Thoracic aorta (tissue), 2 donors: ENCODE results near the gene TK2. TPM values are rescaled to one million over a fixed set of nuclear protein-coding genes. Genes with fewer than 3 reads are reported as not detected.
"Not testable (repeated sequence)": the region's sequence is repeated elsewhere in the genome, so short reads cannot be mapped to it uniquely, and the experiment has no call there.

Source experiments
- ATAC-seq: fragments of 150-250 bp; one replicate; pipeline ENCODE4 v1.8.0; 2017; ENCODE audit warnings: low read depth; ENCODE audit not compliant: insufficient number of reproducible peaks, low FRiP score
- DNase-seq: peaks from one replicate; pipeline ENCODE4 v3.0.0-alpha.2; 2020; ENCODE audit warnings: low spot score
- H3K27ac ChIP-seq, 2 donors: fragments of 200-600 bp; sonication (generic); 1 replicate in 1 of 2; 2 replicates in 1 of 2; pipeline ENCODE4 v1.5.1; 2016; ENCODE audit warnings: mild to moderate bottlenecking in 2 of 2, moderate library complexity in 2 of 2
- H3K27me3 ChIP-seq: fragments of 200-600 bp; sonication (generic); replicated peaks from 2 replicates; pipeline ENCODE4 v1.6.0; 2016; ENCODE audit warnings: mild to moderate bottlenecking; ENCODE audit not compliant: insufficient read depth
- H3K36me3 ChIP-seq: fragments of 200-600 bp; sonication (generic); one replicate; pipeline ENCODE4 v1.5.1; 2016
- H3K4me1 ChIP-seq, 2 donors: fragments of 200-600 bp; sonication (generic); 1 replicate in 1 of 2; 2 replicates in 1 of 2; pipeline versions ENCODE4 v1.5.1 to v1.6.0; 2016; ENCODE audit warnings: low read depth in 2 of 2, mild to moderate bottlenecking in 1 of 2; ENCODE audit not compliant: control insufficient read depth in 1 of 2
- H3K4me3 ChIP-seq: fragments of 200-600 bp; sonication (generic); 2 replicates; pipeline ENCODE4 v1.5.1; 2016; ENCODE audit warnings: mild to moderate bottlenecking
- H3K9me3 ChIP-seq: fragments of 200-600 bp; sonication (generic); 2 replicates; pipeline ENCODE4 v1.5.1; 2016
- CTCF ChIP-seq: fragments of 200-600 bp; sonication (generic); IDR thresholded peaks from one replicate; pipeline ENCODE4 v1.5.1; 2019; ENCODE audit warnings: antibody characterized with exemption
- total RNA-seq, 2 donors: library from RNA; depleted of rRNA; stranded (reverse); fragments of >200 nt; gene quantifications; one replicate each; pipeline versions ENCODE4 v1.1.0 to v1.2.3, GENCODE V29; 2016

The TK2 gene
- total RNA-seq, 2 donors from 2014 or later: 41.7 to 55.5 TPM

GRCh38 chr16:66516509-66516807 lies 33.5 kb downstream of the TK2 start:
- Histone ChIP-seq H3K4me1 (peaks cover 51 to 87% of the 10 kb centered on the region in 2 donors), H3K4me3 (peak overlapping the region; percentile 6), H3K27ac (peak overlapping the region; percentile 89 to 94), H3K36me3 (no peaks in the 10 kb centered on the region), H3K27me3 (no peaks in the 10 kb centered on the region), H3K9me3 (no peaks in the 10 kb centered on the region)
- ATAC-seq (peak; percentile 40), DNase-seq (no peak)
- no peak for TF ChIP-seq CTCF

GRCh38 chr16:66515596-66516508 lies 34.1 kb downstream of the TK2 start:
- peak; percentile 75 for TF ChIP-seq CTCF
- peaks cover 54 to 88% of the 10 kb centered on the region in 2 donors for H3K4me1 ChIP-seq
- no peaks in the 10 kb centered on the region for H3K36me3 ChIP-seq
- H3K27me3 ChIP-seq: no peaks in the 10 kb centered on the region
- DNase-seq: no peak
- peak overlapping the region; percentile 6 for H3K4me3 ChIP-seq
- peak overlapping the region; percentile 89 to 94 for H3K27ac ChIP-seq
- no peaks in the 10 kb centered on the region for H3K9me3 ChIP-seq
- no peak for ATAC-seq

- H3K4me3 ChIP-seq, H3K36me3 ChIP-seq, H3K9me3 ChIP-seq, ATAC-seq, DNase-seq, H3K27me3 ChIP-seq: not testable (repeated sequence)
- Histone ChIP-seq H3K27ac (peak overlapping the region; percentile 89 to 94), H3K4me1 (peaks cover 62 to 89% of the 10 kb centered on the region in 2 donors)
Observed at GRCh38 chr16:66514980-66515595, 34.8 kb downstream of the TK2 start.

- H3K27ac ChIP-seq: peak overlapping the region; percentile 43 to 94
- H3K27me3 ChIP-seq, H3K36me3 ChIP-seq, ATAC-seq, DNase-seq, H3K9me3 ChIP-seq, H3K4me3 ChIP-seq: not testable (repeated sequence)
- peaks cover 69 to 89% of the 10 kb centered on the region in 2 donors for H3K4me1 ChIP-seq
Observed at GRCh38 chr16:66514391-66514790, 35.5 kb downstream of the TK2 start.

GRCh38 chr16:66513111-66513723 lies 36.7 kb downstream of the TK2 start:
- H3K36me3 ChIP-seq: no peaks in the 10 kb centered on the region
- H3K27ac ChIP-seq: peak overlapping the region; percentile 83 to 94
- no peaks in the 10 kb centered on the region for H3K9me3 ChIP-seq
- no peaks in the 10 kb centered on the region for H3K27me3 ChIP-seq
- DNase-seq: no peak
- no peak for TF ChIP-seq CTCF
- ATAC-seq: no peak
- H3K4me3 ChIP-seq: no peak overlapping the region
- H3K4me1 ChIP-seq: peaks cover 76 to 95% of the 10 kb centered on the region in 2 donors
